Activated CD4-positive, alpha-beta memory T cell treated with anti-CD3 and anti-CD28 coated beads for 36 hours (primary cell): ENCODE data around the gene TMEM38B. TPM values are rescaled to one million over a fixed set of nuclear protein-coding genes. Genes with fewer than 3 reads are reported as not detected.
"Not testable (repeated sequence)": the region's sequence is repeated elsewhere in the genome, so short reads cannot be mapped to it uniquely, and the experiment has no call there.

ENCODE experiments used
- CTCF ChIA-PET: fragments of 350-600 bp; sonication (Branson Sonifier 250); formaldehyde crosslinking; loops from one replicate; lab custom pipeline; 2021; ENCODE audit warnings: antibody characterized with exemption, inconsistent platforms; lab: Charles Lee
- POLR2A ChIA-PET: fragments of 350-600 bp; sonication (Branson Sonifier 250); formaldehyde crosslinking; loops from one replicate; lab custom pipeline; 2021; ENCODE audit warnings: antibody characterized with exemption; lab: Charles Lee
- DNase-seq: peaks from one replicate; pipeline ENCODE4 v3.0.0-alpha.2; 2020
- H3K27ac Mint-ChIP-seq: one replicate; pipeline ENCODE4 v1.8.0; 2021; ENCODE audit warnings: mixed read lengths
- H3K27me3 Mint-ChIP-seq: one replicate; pipeline ENCODE4 v1.8.0; 2021; ENCODE audit warnings: mixed read lengths
- H3K36me3 Mint-ChIP-seq: one replicate; pipeline ENCODE4 v1.8.0; 2021; ENCODE audit warnings: mixed read lengths
- H3K4me1 Mint-ChIP-seq: one replicate; pipeline ENCODE4 v1.8.0; 2021; ENCODE audit warnings: low read depth, mixed read lengths
- H3K4me3 Mint-ChIP-seq: one replicate; pipeline ENCODE4 v1.8.0; 2021; ENCODE audit warnings: mild to moderate bottlenecking, mixed read lengths
- H3K9me3 Mint-ChIP-seq: one replicate; pipeline ENCODE4 v1.8.0; 2021; ENCODE audit warnings: mixed read lengths
- intact Hi-C: fragments of 100-400 bp; cut with micrococcal nuclease; formaldehyde crosslinking; loops from one replicate; pipeline ENCODE4 v1.15.1; 2023
- total RNA-seq, 2 experiments: library from RNA; stranded (reverse); gene quantifications; one replicate each; pipeline ENCODE4 v1.2.3, GENCODE V29; 2021

TMEM38B gene
- total RNA-seq, 2 experiments from 2014 or later: 12.1 to 13.8 TPM

DNA sequence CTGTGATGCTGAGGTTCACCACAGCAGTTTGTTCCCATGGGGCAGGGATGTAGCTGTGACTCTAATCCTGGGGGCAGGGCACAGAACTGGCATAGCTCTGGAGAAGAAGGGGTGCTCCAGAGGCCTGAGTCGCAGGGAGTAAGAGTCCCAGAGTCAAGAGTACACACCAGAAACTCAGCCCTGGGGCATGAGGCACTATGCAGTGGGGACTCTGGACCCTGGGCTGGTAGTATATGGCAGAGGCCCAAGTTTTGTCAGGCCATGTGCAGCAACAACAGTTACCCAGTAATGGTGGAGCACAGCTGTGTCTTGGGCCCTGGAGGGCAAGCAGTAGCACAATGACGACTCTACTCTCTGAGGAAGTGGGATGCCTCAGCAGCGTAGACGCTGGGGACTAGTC lies 42.9 kb downstream of the TMEM38B start:
- no peaks in the 10 kb centered on the region for H3K4me1 Mint-ChIP-seq

DNA sequence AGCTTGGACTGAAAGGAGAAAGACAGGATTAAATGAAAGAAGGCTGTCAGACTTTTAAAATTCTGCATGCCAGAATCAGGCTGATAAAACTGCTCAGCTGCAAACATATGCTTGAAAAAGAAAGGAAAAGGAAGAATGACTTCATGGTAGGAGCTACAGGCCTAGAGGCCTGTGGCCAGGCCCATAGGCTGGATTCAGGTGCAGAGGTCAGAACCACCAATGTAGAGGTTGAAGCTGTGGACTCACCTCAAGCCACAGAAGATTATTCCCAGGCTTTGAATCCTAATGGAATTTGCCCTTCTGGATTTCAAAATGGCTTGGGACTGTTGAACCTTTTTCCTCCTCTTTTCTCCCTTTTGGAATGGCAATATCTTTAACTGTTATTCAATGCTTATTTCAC lies 47.7 kb downstream of the TMEM38B start:
- intact Hi-C loops: no loop called here
- Mint-ChIP-seq H3K9me3 (no peaks in the 10 kb centered on the region), H3K27me3 (no peaks in the 10 kb centered on the region), H3K4me3 (no peak overlapping the region), H3K27ac (no peak overlapping the region), H3K36me3 (peaks cover 28% of the 10 kb centered on the region), H3K4me1 (no peaks in the 10 kb centered on the region)
- POLR2A ChIA-PET: no interaction called here
- CTCF ChIA-PET: no interaction called here
- no peak for DNase-seq

More for the DNA sequence above, 42.9 kb downstream of the TMEM38B start:
- CTCF ChIA-PET: no interaction called here
- no peak for DNase-seq
- intact Hi-C loops: no loop called here
- Mint-ChIP-seq H3K4me3 (no peak overlapping the region), H3K27ac (no peak overlapping the region), H3K36me3 (peaks cover 58% of the 10 kb centered on the region), H3K9me3 (peaks cover 40% of the 10 kb centered on the region), H3K27me3 (no peaks in the 10 kb centered on the region)
- POLR2A ChIA-PET: no interaction called here

DNA sequence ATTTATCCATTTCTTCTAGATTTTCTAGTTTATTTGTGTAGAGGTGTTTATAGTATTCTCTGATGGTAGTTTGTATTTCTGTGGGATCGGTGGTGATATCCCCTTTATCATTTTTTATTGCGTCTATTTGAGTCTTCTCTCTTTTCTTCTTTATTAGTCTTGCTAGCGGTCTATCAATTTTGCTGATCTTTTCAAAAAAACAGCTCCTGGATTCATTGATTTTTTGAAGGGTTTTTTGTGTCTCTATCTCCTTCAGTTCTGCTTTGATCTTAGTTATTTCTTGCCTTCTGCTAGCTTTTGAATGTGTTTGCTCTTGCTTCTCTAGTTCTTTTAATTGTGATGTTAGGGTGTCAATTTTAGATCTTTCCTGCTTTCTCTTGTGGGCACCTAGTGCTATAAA lies 53.0 kb downstream of the TMEM38B start:
- CTCF ChIA-PET, DNase-seq, H3K27me3 Mint-ChIP-seq, H3K4me1 Mint-ChIP-seq, H3K4me3 Mint-ChIP-seq, POLR2A ChIA-PET, intact Hi-C loops, H3K27ac Mint-ChIP-seq: not testable (repeated sequence)
- H3K9me3 Mint-ChIP-seq: peaks cover 11% of the 10 kb centered on the region
- H3K36me3 Mint-ChIP-seq: peaks cover 61% of the 10 kb centered on the region

DNA sequence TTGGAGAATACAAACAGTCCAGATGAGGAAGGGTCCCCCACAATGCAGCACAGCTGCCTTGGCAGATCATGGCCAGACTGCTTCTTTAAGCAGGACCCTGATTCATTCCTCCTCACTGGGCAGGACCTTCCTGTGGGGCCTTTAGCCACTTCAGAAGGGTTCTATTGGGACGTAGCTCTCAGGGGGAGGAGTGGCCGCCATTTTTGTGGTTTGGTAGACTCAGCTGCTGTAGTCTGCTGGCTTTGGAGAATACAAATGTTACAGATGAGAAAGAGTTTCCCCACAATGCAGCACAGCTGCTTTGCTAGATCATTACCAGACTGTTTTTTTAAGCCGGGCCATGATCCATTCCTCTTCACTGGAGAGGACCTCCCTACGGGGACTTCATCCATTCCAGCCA lies 57.4 kb downstream of the TMEM38B start:
- CTCF ChIA-PET: no interaction called here
- no peaks in the 10 kb centered on the region for H3K27me3 Mint-ChIP-seq

DNA sequence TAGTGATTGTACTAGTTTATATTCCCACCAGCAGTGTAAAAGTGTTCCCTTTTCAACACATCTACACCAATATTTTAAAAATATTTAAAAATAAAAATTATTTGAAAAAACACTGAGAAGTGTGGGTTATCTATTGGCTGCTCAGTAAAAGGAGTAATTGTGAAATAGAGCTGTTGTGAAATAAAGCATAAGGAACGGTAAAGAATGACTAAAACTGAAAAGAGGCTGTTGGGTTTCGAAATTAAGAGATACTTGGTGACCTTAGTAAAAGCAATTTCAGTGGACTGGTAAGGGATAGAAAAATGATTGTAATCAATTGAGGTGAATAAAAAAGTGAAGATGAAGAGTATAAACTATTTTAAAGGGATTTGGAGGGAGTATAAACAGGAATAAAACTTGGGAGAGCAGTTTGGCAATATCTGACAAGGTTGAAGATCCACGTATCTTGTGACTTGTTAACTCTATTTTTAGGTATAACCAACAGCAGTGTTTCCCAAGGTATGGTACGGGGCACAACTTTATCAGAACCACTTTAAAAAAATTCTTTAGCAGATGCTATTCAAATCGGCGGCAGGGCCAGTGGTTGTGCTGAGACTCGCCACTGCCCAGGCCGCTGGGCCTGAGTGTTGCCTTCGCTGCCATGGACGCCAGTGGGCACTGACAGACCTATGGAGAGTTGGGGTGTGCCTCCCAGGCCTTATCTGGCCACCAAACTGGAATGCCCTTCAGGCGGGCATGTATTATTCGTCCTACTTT lies 63.3 kb downstream of the TMEM38B start:
- no peak overlapping the region for H3K4me3 Mint-ChIP-seq
- no peaks in the 10 kb centered on the region for H3K4me1 Mint-ChIP-seq
- ChIA-PET CTCF (no interaction called here), POLR2A (no interaction called here)
- no peak overlapping the region for H3K27ac Mint-ChIP-seq
- no peak for DNase-seq
- intact Hi-C loops: no loop called here
- H3K36me3 Mint-ChIP-seq: peaks cover 34% of the 10 kb centered on the region
- peaks cover 56% of the 10 kb centered on the region for H3K9me3 Mint-ChIP-seq
- H3K27me3 Mint-ChIP-seq: no peaks in the 10 kb centered on the region

More for the DNA sequence above, 57.4 kb downstream of the TMEM38B start:
- POLR2A ChIA-PET: no interaction called here
- no peak for DNase-seq
- Mint-ChIP-seq H3K4me3 (no peak overlapping the region), H3K36me3 (peaks cover 70% of the 10 kb centered on the region), H3K27ac (no peak overlapping the region), H3K9me3 (peaks cover 41% of the 10 kb centered on the region), H3K4me1 (no peaks in the 10 kb centered on the region)
- intact Hi-C loops: no loop called here

DNA sequence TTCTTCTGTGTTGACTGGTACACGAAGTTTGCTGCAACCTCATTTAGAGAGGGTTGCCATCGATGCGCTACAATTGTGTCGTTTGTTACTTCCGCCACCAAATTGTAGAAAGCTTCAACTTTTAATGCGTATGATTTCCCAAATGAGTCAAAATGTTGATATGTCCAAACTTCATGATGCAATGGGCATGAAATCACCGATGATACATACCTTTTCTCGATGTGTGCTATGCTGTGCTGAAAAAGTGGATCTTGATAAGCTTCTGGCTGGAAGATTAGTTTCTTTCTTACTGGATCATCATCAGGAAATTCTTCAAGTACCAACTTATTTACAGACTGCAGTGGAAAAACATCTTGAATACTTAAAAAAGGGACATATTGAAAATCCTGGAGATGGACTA lies 65.7 kb downstream of the TMEM38B start:
- CTCF ChIA-PET: no interaction called here
- H3K4me3 Mint-ChIP-seq: no peak overlapping the region
- peaks cover 37% of the 10 kb centered on the region for H3K9me3 Mint-ChIP-seq
- H3K27ac Mint-ChIP-seq: no peak overlapping the region
- no peak for DNase-seq
- no peaks in the 10 kb centered on the region for H3K27me3 Mint-ChIP-seq
- peaks cover 21% of the 10 kb centered on the region for H3K36me3 Mint-ChIP-seq
- POLR2A ChIA-PET: no interaction called here
- intact Hi-C loops: no loop called here
- H3K4me1 Mint-ChIP-seq: no peaks in the 10 kb centered on the region

DNA sequence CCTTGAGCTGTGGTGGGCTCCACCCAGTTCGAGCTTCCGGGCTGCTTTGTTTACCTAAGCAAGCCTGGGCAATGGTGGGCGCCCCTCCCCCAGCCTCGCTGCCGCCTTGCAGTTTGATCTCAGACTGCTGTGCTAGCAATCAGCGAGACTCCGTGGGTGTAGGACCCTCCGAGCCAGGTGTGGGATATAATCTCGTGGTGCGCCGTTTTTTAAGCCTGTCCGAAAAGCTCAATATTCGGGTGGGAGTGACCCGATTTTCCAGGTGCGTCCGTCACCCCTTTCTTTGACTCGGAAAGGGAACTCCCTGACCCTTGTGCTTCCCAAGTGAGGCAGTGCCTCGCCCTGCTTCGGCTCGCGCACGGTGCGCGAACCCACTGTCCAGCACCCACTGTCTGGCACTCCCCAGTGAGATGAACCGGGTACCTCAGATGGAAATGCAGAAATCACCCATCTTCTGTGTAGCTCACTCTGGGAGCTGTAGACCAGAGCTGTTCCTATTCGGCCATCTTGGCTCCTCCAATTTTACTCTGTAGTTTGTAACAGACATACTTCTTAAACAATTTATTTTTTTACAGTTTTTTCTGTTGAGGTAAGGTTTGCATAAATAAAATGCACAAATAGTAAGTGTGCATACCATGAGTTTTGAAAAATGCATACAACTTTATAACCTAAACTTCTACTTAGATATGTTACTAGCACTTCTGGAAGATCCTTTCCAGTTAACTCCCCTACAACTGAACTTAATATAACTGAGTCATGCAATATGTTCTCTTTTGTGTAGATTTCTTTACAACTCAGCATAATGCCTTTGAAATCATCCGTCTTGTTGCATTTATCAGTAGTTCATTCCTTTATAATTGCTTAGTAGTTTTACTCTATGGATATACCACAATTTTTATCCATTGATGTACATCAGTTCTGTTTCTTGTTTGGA lies 88.5 kb downstream of the TMEM38B start:
- POLR2A ChIA-PET, intact Hi-C loops, H3K4me3 Mint-ChIP-seq, DNase-seq, H3K27ac Mint-ChIP-seq, H3K4me1 Mint-ChIP-seq, H3K27me3 Mint-ChIP-seq, CTCF ChIA-PET: not testable (repeated sequence)
- Mint-ChIP-seq H3K36me3 (peaks cover 29% of the 10 kb centered on the region), H3K9me3 (peaks cover 32% of the 10 kb centered on the region)

DNA sequence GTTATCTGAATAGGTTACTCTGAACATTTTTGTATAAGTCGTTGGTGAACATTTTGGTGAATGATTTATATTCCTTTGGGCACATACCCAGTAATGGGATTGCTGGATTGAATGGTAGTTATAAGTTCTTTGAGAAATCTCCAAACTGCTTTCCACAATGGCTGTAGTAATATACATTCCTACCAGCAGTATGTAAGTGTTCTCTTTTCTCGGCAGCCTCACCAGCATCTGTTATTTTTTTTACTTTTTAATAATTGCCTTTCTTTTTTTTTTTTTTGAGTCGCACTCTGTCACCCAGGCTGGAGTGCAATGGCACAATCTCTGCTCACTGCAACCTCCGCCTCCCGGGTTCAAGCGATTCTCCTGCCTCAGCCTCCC lies 89.1 kb downstream of the TMEM38B start:
- POLR2A ChIA-PET, H3K4me1 Mint-ChIP-seq, intact Hi-C loops, DNase-seq, H3K27me3 Mint-ChIP-seq, H3K4me3 Mint-ChIP-seq, H3K27ac Mint-ChIP-seq, CTCF ChIA-PET: not testable (repeated sequence)
- Mint-ChIP-seq H3K36me3 (peaks cover 36% of the 10 kb centered on the region), H3K9me3 (peaks cover 38% of the 10 kb centered on the region)

DNA sequence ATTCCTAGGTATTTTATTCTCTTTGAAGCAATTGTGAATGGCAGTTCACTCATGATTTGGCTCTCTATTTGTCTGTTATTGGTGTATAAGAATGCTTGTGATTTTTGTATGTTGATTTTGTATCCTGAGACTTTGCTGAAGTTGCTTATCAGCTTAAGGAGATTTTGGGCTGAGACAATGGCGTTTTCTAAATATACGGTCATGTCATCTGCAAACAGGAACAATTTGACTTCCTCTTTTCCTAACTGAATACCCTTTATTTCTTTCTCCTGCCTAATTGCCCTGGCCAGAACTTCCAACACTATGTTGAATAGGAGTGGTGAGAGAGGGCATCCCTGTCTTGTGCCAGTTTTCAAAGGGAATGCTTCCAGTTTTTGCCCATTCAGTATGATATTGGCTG lies 92.5 kb downstream of the TMEM38B start:
- DNase-seq, CTCF ChIA-PET, H3K27ac Mint-ChIP-seq, intact Hi-C loops, H3K4me1 Mint-ChIP-seq, H3K4me3 Mint-ChIP-seq, POLR2A ChIA-PET, H3K27me3 Mint-ChIP-seq: not testable (repeated sequence)
- H3K9me3 Mint-ChIP-seq: peaks cover 64% of the 10 kb centered on the region
- peaks cover 52% of the 10 kb centered on the region for H3K36me3 Mint-ChIP-seq

DNA sequence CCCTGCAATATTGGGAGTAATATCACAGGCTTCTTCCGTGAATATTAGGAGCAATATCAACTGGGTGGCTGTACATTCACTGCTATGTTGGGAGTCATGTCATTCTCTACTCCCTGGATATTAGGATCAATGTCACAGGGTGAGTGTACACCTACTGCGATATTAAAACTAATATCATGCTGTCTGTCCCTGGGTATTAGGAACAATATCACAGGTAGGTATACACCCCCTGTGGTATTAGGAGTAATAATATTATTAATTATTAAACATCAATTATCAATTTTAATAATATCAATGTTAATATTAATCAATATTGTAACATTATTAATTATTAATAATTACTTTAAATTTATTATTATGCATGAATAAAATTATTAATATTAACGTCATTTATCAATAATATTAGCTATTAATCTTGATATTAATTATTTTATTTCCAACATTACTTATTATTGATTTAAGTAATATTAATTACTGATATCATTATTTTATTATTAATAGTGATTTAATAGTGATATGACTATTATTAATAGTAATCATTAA lies 121.9 kb downstream of the TMEM38B start:
- Mint-ChIP-seq H3K4me1 (no peaks in the 10 kb centered on the region), H3K9me3 (peaks cover 23% of the 10 kb centered on the region), H3K36me3 (no peaks in the 10 kb centered on the region), H3K4me3 (no peak overlapping the region), H3K27me3 (no peaks in the 10 kb centered on the region), H3K27ac (no peak overlapping the region)
- no peak for DNase-seq
- intact Hi-C loops: no loop called here
- CTCF ChIA-PET: no interaction called here
- POLR2A ChIA-PET: no interaction called here

DNA sequence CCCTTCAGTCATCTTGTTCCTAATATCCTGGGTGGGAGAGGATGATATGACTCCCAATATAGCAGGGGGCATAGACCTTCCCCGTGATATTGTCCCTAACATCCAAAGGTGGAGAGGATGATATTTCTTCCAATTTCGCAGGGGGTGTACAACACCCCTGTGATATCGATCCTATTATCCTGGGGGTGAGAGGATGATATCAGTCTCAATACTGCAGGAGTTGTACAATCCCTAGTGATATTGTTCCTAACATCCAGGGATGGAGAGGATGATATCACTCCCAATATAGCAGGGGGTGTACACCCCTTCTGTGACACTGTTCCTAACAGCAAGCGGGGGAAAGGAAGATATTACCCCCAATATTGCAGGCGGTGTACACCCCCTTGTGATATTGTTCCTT lies 122.6 kb downstream of the TMEM38B start:
- Mint-ChIP-seq H3K4me3 (no peak overlapping the region), H3K27ac (no peak overlapping the region), H3K9me3 (peaks cover 20% of the 10 kb centered on the region), H3K36me3 (no peaks in the 10 kb centered on the region), H3K4me1 (no peaks in the 10 kb centered on the region), H3K27me3 (no peaks in the 10 kb centered on the region)
- DNase-seq: no peak
- intact Hi-C loops: no loop called here
- ChIA-PET POLR2A (no interaction called here), CTCF (no interaction called here)

DNA sequence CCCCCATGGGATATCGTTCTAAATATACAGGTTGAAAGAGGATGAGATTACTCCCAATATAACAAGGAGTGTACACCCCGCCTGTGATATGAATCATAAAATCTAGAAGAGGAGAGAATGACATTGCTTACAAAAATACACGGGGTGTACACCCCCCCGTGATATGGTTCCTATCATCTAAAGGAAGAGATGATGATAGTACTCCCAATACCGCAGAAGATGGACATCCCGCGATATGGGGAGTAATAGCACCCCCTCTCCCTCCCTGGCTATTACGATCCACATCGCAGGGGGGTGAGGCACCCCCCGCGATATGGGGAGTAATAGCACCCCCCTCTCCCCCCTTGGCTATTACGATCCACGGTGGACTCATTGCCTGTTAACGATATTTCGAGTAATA lies 124.6 kb downstream of the TMEM38B start:
- no peak for DNase-seq
- ChIA-PET CTCF (no interaction called here), POLR2A (no interaction called here)
- H3K4me1 Mint-ChIP-seq: no peaks in the 10 kb centered on the region
- no peak overlapping the region for H3K27ac Mint-ChIP-seq
- H3K36me3 Mint-ChIP-seq: no peaks in the 10 kb centered on the region
- no peak overlapping the region for H3K4me3 Mint-ChIP-seq
- intact Hi-C loops: no loop called here
- H3K9me3 Mint-ChIP-seq: peaks cover 26% of the 10 kb centered on the region
- H3K27me3 Mint-ChIP-seq: no peaks in the 10 kb centered on the region
